Neuronal stem cell (in vitro differentiated cells): ENCODE results near the gene HSFX2.
"Not testable (repeated sequence)": the region's sequence is repeated elsewhere in the genome, so short reads cannot be mapped to it uniquely, and the experiment has no call there.

ENCODE experiments used
- DNase-seq: peaks from one replicate; pipeline ENCODE4 v3.0.0-alpha.2; 2013; ENCODE audit warnings: low spot score
- H2AFZ ChIP-seq: one replicate; pipeline ENCODE4 v1.6.1; 2013; ENCODE audit warnings: mild to moderate bottlenecking, low read length, inconsistent platforms
- H2AK5ac ChIP-seq: 2 replicates; pipeline ENCODE4 v1.6.1; 2013; ENCODE audit warnings: low read depth, mild to moderate bottlenecking, inconsistent platforms, low read length, moderate library complexity, mixed read lengths
- H2BK120ac ChIP-seq: 2 replicates; pipeline ENCODE4 v1.6.1; 2013; ENCODE audit warnings: low read depth, mild to moderate bottlenecking, inconsistent platforms, low read length, moderate library complexity, mixed read lengths
- H2BK12ac ChIP-seq: one replicate; pipeline ENCODE4 v1.6.1; 2013; ENCODE audit warnings: low read length, inconsistent platforms
- H2BK15ac ChIP-seq: 2 replicates; pipeline ENCODE4 v1.6.1; 2013; ENCODE audit warnings: mild to moderate bottlenecking, low read length, inconsistent platforms, mixed read lengths
- H2BK5ac ChIP-seq: one replicate; pipeline ENCODE4 v1.6.1; 2013; ENCODE audit warnings: inconsistent platforms, mild to moderate bottlenecking, low read length, moderate library complexity
- H3K14ac ChIP-seq: one replicate; pipeline ENCODE4 v1.6.1; 2013; ENCODE audit warnings: low read length, inconsistent platforms
- H3K18ac ChIP-seq: 2 replicates; pipeline ENCODE4 v1.6.1; 2013; ENCODE audit warnings: low read length, inconsistent platforms
- H3K23ac ChIP-seq: 2 replicates; pipeline ENCODE4 v1.6.1; 2013; ENCODE audit warnings: low read depth, mild to moderate bottlenecking, mixed read lengths, low read length, inconsistent platforms; ENCODE audit not compliant: poor library complexity
- H3K27ac ChIP-seq: replicated peaks from 3 replicates; pipeline ENCODE4 v1.5.1; 2013; ENCODE audit warnings: low read length, inconsistent platforms
- H3K27me3 ChIP-seq, 3 experiments: 2 replicates each; pipeline ENCODE4 v1.6.1; 2013; ENCODE audit warnings: low read length in 3 of 3, mild to moderate bottlenecking in 2 of 3, inconsistent platforms in 1 of 3, low read depth in 1 of 3, mixed read lengths in 1 of 3, moderate library complexity in 1 of 3; ENCODE audit not compliant: control insufficient read depth in 3 of 3, insufficient read depth in 3 of 3
- H3K36me3 ChIP-seq, 2 donors: replicated peaks in 1 of 2; 2 replicates each; pipeline ENCODE4 v1.6.1; 2013; ENCODE audit warnings: low read length in 2 of 2; ENCODE audit not compliant: control insufficient read depth in 2 of 2, insufficient read depth in 2 of 2
- H3K4ac ChIP-seq: 2 replicates; pipeline ENCODE4 v1.6.1; 2013; ENCODE audit warnings: inconsistent platforms, mild to moderate bottlenecking, low read length, moderate library complexity
- H3K4me1 ChIP-seq, 2 donors: 1 replicate in 1 of 2; 2 replicates in 1 of 2; pipeline ENCODE4 v1.6.1; 2013; ENCODE audit warnings: low read length in 2 of 2, low read depth in 1 of 2; ENCODE audit not compliant: control insufficient read depth in 2 of 2, insufficient read depth in 1 of 2
- H3K4me2 ChIP-seq: one replicate; pipeline ENCODE4 v1.6.1; 2013; ENCODE audit warnings: mild to moderate bottlenecking, low read length, inconsistent platforms; ENCODE audit not compliant: insufficient read depth, poor library complexity, severe bottlenecking
- H3K4me3 ChIP-seq, 2 donors: 2 replicates each; pipeline ENCODE4 v1.5.1; 2013; ENCODE audit warnings: low read length in 2 of 2, mild to moderate bottlenecking in 2 of 2, inconsistent platforms in 1 of 2, moderate library complexity in 1 of 2
- H3K79me1 ChIP-seq: one replicate; pipeline ENCODE4 v1.6.1; 2013; ENCODE audit warnings: low read depth, mild to moderate bottlenecking, inconsistent platforms, low read length, moderate library complexity
- H3K9ac ChIP-seq: one replicate; pipeline ENCODE4 v1.6.1; 2013; ENCODE audit warnings: mild to moderate bottlenecking, low read depth, low read length, inconsistent platforms; ENCODE audit not compliant: poor library complexity
- H3K9me3 ChIP-seq, 2 donors: replicated peaks in 1 of 2; 2 replicates each; pipeline versions ENCODE3 to v1.6.1; 2013; ENCODE audit warnings: low read length in 2 of 2, mild to moderate bottlenecking in 2 of 2, inconsistent platforms in 1 of 2, low read depth in 1 of 2, mixed read lengths in 1 of 2, moderate library complexity in 1 of 2; ENCODE audit not compliant: control insufficient read depth in 2 of 2, insufficient read depth in 1 of 2
- H4K8ac ChIP-seq: one replicate; pipeline ENCODE4 v1.6.1; 2013; ENCODE audit warnings: low read depth, mild to moderate bottlenecking, inconsistent platforms, low read length, moderate library complexity
- H4K91ac ChIP-seq: one replicate; pipeline ENCODE4 v1.6.1; 2013; ENCODE audit warnings: low read length, low read depth, mild to moderate bottlenecking, inconsistent platforms; ENCODE audit not compliant: poor library complexity
- WGBS, 2 donors: extraction: QIAGEN DNeasy Blood & Tissue Kit; methylation state at CpG; one replicate each; pipeline ENCODE4 v1.1.7; 2013; ENCODE audit warnings: missing lambda C conversion rate in 2 of 2, mixed read lengths in 1 of 2; ENCODE audit not compliant: insufficient read length in 2 of 2, insufficient replicate concordance in 1 of 2; ENCODE audit errors: extremely low coverage in 2 of 2; 5-methylcytosine and 5-hydroxymethylcytosine counted together

Gene HSFX2

GRCh38 chrX:149549701-149550100 is 45.4 kb downstream of the HSFX2 start, which contains the start of gene HSFX3:
Gene HSFX3 (minus strand): TSS chrX:149549924. CDS start chrX:149549852, 72 bp downstream.
- not testable (repeated sequence) for H4K91ac ChIP-seq, H3K4me1 ChIP-seq, H3K14ac ChIP-seq, H3K4me2 ChIP-seq, H2AK5ac ChIP-seq, H3K23ac ChIP-seq, H2BK120ac ChIP-seq, H3K18ac ChIP-seq, H3K27me3 ChIP-seq, H2BK12ac ChIP-seq, H2BK15ac ChIP-seq, H3K36me3 ChIP-seq, H3K4me3 ChIP-seq, H2BK5ac ChIP-seq, H3K79me1 ChIP-seq, H3K4ac ChIP-seq, H2AFZ ChIP-seq, H3K9ac ChIP-seq, H4K8ac ChIP-seq, H3K9me3 ChIP-seq, H3K27ac ChIP-seq, DNase-seq
- WGBS, 2 donors, result no CpG with 5 or more reads among the region's 6 CpGs

- H3K27ac ChIP-seq, result not testable (repeated sequence)
Measured at GRCh38 chrX:149547782-149548181, 47.3 kb downstream of the HSFX2 start.

GRCh38 chrX:149546962-149547361 is 48.2 kb downstream of the HSFX2 start:
- not testable (repeated sequence) for H2AFZ ChIP-seq, H2BK120ac ChIP-seq, H3K27me3 ChIP-seq, H3K9ac ChIP-seq, H3K18ac ChIP-seq, H3K27ac ChIP-seq, H2BK12ac ChIP-seq, H3K23ac ChIP-seq, H4K91ac ChIP-seq, DNase-seq, H3K36me3 ChIP-seq, H3K4me3 ChIP-seq, H3K9me3 ChIP-seq, H3K4ac ChIP-seq, H2BK5ac ChIP-seq, H3K4me1 ChIP-seq, H3K79me1 ChIP-seq, H3K14ac ChIP-seq, H4K8ac ChIP-seq, H3K4me2 ChIP-seq, H2AK5ac ChIP-seq, H2BK15ac ChIP-seq
- WGBS, 2 donors, result no CpG with 5 or more reads among the region's 1 CpG

More at GRCh38 chrX:149547782-149548181, 47.3 kb downstream of the HSFX2 start:
- not testable (repeated sequence) for H2BK120ac ChIP-seq, H4K8ac ChIP-seq, H3K14ac ChIP-seq, H3K27me3 ChIP-seq, H3K4ac ChIP-seq, H3K9ac ChIP-seq, H2AFZ ChIP-seq, H3K9me3 ChIP-seq, H3K18ac ChIP-seq, H2BK5ac ChIP-seq, H2AK5ac ChIP-seq, H3K4me1 ChIP-seq, H3K4me2 ChIP-seq, H2BK12ac ChIP-seq, H4K91ac ChIP-seq, H3K4me3 ChIP-seq, H3K36me3 ChIP-seq, DNase-seq, H2BK15ac ChIP-seq, H3K79me1 ChIP-seq, H3K23ac ChIP-seq
- WGBS, 2 donors, result no CpG with 5 or more reads among the region's 3 CpGs

GRCh38 chrX:149545545-149546543 is 49.3 kb downstream of the HSFX2 start:
- not testable (repeated sequence) for H3K27ac ChIP-seq, H2AK5ac ChIP-seq, H2BK5ac ChIP-seq, H2BK15ac ChIP-seq, H3K79me1 ChIP-seq, H3K4me2 ChIP-seq, H3K4me1 ChIP-seq, DNase-seq, H3K36me3 ChIP-seq, H3K14ac ChIP-seq, H4K91ac ChIP-seq, H3K23ac ChIP-seq, H2BK12ac ChIP-seq, H3K27me3 ChIP-seq, H3K4ac ChIP-seq, H3K4me3 ChIP-seq, H3K9ac ChIP-seq, H2BK120ac ChIP-seq, H4K8ac ChIP-seq, H3K18ac ChIP-seq, H2AFZ ChIP-seq, H3K9me3 ChIP-seq
- no CpG with 5 or more reads among the region's 29 CpGs for WGBS, 2 donors
